HEK293 (cell line): ENCODE measurements around the gene COX20.

Source experiments
- CTCF ChIA-PET: fragments of 350-600 bp; formaldehyde crosslinking; extraction: SDS; loops from one replicate; lab custom pipeline; 2021; ENCODE audit warnings: antibody characterized with exemption; lab: Yijun Ruan, JAX
- POLR2A ChIA-PET: fragments of 300-600 bp; formaldehyde crosslinking; extraction: SDS; loops from one replicate; lab custom pipeline; 2020; ENCODE audit warnings: antibody characterized with exemption, inconsistent platforms; lab: Yijun Ruan, JAX
- H3K27ac ChIP-seq: fragments of 200-500 bp; sonication (Bioruptor generic); 2 replicates; pipeline ENCODE4 v1.5.1; 2014; ENCODE audit warnings: low read depth, low read length, control low read depth, inconsistent platforms; ENCODE audit errors: extremely low read depth
- H3K36me3 ChIP-seq, 2 experiments: fragments of 200-500 bp in 1 of 2; sonication (Bioruptor generic) in 1 of 2; 1 replicate in 1 of 2; 2 replicates in 1 of 2; pipeline ENCODE4 v1.5.1; 2014 to 2017; ENCODE audit warnings: inconsistent platforms in 2 of 2, low read length in 2 of 2; ENCODE audit not compliant: control insufficient read depth in 2 of 2, insufficient read depth in 1 of 2
- H3K4me1 ChIP-seq: fragments of 200-500 bp; sonication (Bioruptor generic); 2 replicates; pipeline ENCODE4 v1.5.1; 2014; ENCODE audit warnings: mild to moderate bottlenecking, low read length, inconsistent platforms; ENCODE audit not compliant: control insufficient read depth, insufficient read depth
- H3K4me3 ChIP-seq: 2 replicates; pipeline ENCODE4 v1.5.1; 2011; ENCODE audit warnings: low read depth, mild to moderate bottlenecking, control low read depth, low read length, moderate library complexity
- H3K9me3 ChIP-seq: fragments of 200-500 bp; sonication (Bioruptor generic); 2 replicates; pipeline ENCODE4 v1.5.1; 2014; ENCODE audit warnings: low read depth, low read length, inconsistent platforms; ENCODE audit not compliant: control insufficient read depth, insufficient read depth
- ATF2 ChIP-seq: fragments of 450-650 bp; formaldehyde crosslinking; IDR thresholded peaks from 2 replicates; pipeline ENCODE4 v1.5.1; 2016; ENCODE audit warnings: missing biosample characterization, missing genetic modification characterization, low read depth
- KLF1 ChIP-seq: fragments of 450-650 bp; formaldehyde crosslinking; IDR thresholded peaks from 2 replicates; pipeline ENCODE4 v1.5.1; 2016; ENCODE audit warnings: missing biosample characterization, missing genetic modification characterization
- MYNN ChIP-seq: fragments of 450-650 bp; formaldehyde crosslinking; IDR thresholded peaks from 2 replicates; pipeline ENCODE4 v1.5.1; 2016; ENCODE audit warnings: missing biosample characterization, missing genetic modification characterization, borderline replicate concordance
- TCF7L2 ChIP-seq: IDR thresholded peaks from 2 replicates; pipeline ENCODE4 v1.6.1; 2011; ENCODE audit warnings: low read depth, mild to moderate bottlenecking, inconsistent platforms, low read length, moderate library complexity, borderline replicate concordance
- YY2 ChIP-seq: fragments of 450-650 bp; formaldehyde crosslinking; IDR thresholded peaks from 2 replicates; pipeline ENCODE4 v1.5.1; 2016; ENCODE audit warnings: missing biosample characterization, missing genetic modification characterization
- ZBTB20 ChIP-seq: fragments of 450-650 bp; formaldehyde crosslinking; IDR thresholded peaks from 2 replicates; pipeline ENCODE4 v1.5.1; 2016; ENCODE audit warnings: missing biosample characterization, missing genetic modification characterization
- ZNF10 ChIP-seq: fragments of 450-650 bp; formaldehyde crosslinking; IDR thresholded peaks from 2 replicates; pipeline ENCODE4 v1.5.1; 2017; ENCODE audit warnings: missing biosample characterization, missing genetic modification characterization
- ZNF146 ChIP-seq: fragments of 450-650 bp; formaldehyde crosslinking; IDR thresholded peaks from 2 replicates; pipeline ENCODE4 v1.5.1; 2016; ENCODE audit warnings: missing biosample characterization, missing genetic modification characterization
- ZNF19 ChIP-seq: fragments of 450-650 bp; formaldehyde crosslinking; IDR thresholded peaks from 2 replicates; pipeline ENCODE4; 2016; ENCODE audit warnings: missing biosample characterization, missing genetic modification characterization, low read depth
- ZNF302 ChIP-seq: fragments of 450-650 bp; formaldehyde crosslinking; IDR thresholded peaks from 2 replicates; pipeline ENCODE4 v1.5.1; 2016; ENCODE audit warnings: missing biosample characterization, missing genetic modification characterization, low read depth
- ZNF426 ChIP-seq: fragments of 450-650 bp; formaldehyde crosslinking; IDR thresholded peaks from 2 replicates; pipeline ENCODE4 v1.5.1; 2017; ENCODE audit warnings: missing biosample characterization, missing genetic modification characterization, mild to moderate bottlenecking, inconsistent platforms, moderate library complexity
- ZNF510 ChIP-seq: fragments of 450-650 bp; formaldehyde crosslinking; IDR thresholded peaks from 2 replicates; pipeline ENCODE4 v1.5.1; 2018; ENCODE audit warnings: mild to moderate bottlenecking, missing genetic modification characterization, missing biosample characterization; ENCODE audit not compliant: insufficient replicate concordance
- ZNF514 ChIP-seq: fragments of 450-650 bp; formaldehyde crosslinking; IDR thresholded peaks from 2 replicates; pipeline ENCODE4 v1.5.1; 2016; ENCODE audit warnings: missing biosample characterization, missing genetic modification characterization
- ZNF521 ChIP-seq: fragments of 450-650 bp; formaldehyde crosslinking; IDR thresholded peaks from 2 replicates; pipeline ENCODE4 v1.5.1; 2017; ENCODE audit warnings: missing biosample characterization, mild to moderate bottlenecking, missing genetic modification characterization
- ZNF621 ChIP-seq: fragments of 450-650 bp; formaldehyde crosslinking; IDR thresholded peaks from 2 replicates; pipeline ENCODE4 v1.5.1; 2017; ENCODE audit warnings: missing biosample characterization, missing genetic modification characterization
- ZNF658 ChIP-seq: fragments of 450-650 bp; formaldehyde crosslinking; IDR thresholded peaks from 2 replicates; pipeline ENCODE4; 2016; ENCODE audit warnings: missing biosample characterization, missing genetic modification characterization
- ZNF776 ChIP-seq: fragments of 450-650 bp; formaldehyde crosslinking; IDR thresholded peaks from 2 replicates; pipeline ENCODE4 v1.5.0; 2017; ENCODE audit warnings: missing biosample characterization, missing genetic modification characterization, borderline replicate concordance
- TF ChIP-seq, protein P1 (sequence below): fragments of 450-650 bp; formaldehyde crosslinking; IDR thresholded peaks from 2 replicates; pipeline ENCODE4 v1.5.1; 2016; ENCODE audit warnings: missing biosample characterization, missing genetic modification characterization
- TF ChIP-seq, protein P2 (sequence below): fragments of 450-650 bp; formaldehyde crosslinking; IDR thresholded peaks from 2 replicates; pipeline ENCODE4 v1.5.1; 2016; ENCODE audit warnings: missing biosample characterization, missing genetic modification characterization

Gene COX20

GRCh38 chr1:244788493-244789275 lies 46.8 kb upstream of the COX20 start:
- Histone ChIP-seq H3K4me1 (no peaks in the 10 kb centered on the region), H3K4me3 (no peak overlapping the region), H3K9me3 (no peaks in the 10 kb centered on the region), H3K27ac (no peak overlapping the region), H3K36me3 (no peaks in the 10 kb centered on the region)
- ChIA-PET CTCF (interaction anchor here (0.5 to 3.1 kb wide), 4 partner anchors 9 to 520 kb away, joined by 3 to 11 read pairs (median 4); no protein-coding TSS in a partner anchor), POLR2A (no interaction called here)
- no peak for TF ChIP-seq ZNF19 (tag by site-specific recombination)
- no peak for TF ChIP-seq ZNF510 (tag by site-specific recombination)
- no peak for TF ChIP-seq ZNF621 (tag by site-specific recombination)
- TF ChIP-seq ZNF776 (tag by site-specific recombination), result no peak
- TF ChIP-seq, protein P1, sequence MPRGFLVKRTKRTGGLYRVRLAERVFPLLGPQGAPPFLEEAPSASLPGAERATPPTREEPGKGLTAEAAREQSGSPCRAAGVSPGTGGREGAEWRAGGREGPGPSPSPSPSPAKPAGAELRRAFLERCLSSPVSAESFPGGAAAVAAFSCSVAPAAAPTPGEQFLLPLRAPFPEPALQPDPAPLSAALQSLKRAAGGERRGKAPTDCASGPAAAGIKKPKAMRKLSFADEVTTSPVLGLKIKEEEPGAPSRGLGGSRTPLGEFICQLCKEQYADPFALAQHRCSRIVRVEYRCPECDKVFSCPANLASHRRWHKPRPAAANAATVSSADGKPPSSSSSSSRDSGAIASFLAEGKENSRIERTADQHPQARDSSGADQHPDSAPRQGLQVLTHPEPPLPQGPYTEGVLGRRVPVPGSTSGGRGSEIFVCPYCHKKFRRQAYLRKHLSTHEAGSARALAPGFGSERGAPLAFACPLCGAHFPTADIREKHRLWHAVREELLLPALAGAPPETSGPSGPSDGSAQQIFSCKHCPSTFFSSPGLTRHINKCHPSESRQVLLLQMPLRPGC (tag by site-specific recombination), result no peak
- no peak for TF ChIP-seq YY2 (tag by site-specific recombination)
- TF ChIP-seq ZNF658 (tag by site-specific recombination), result no peak
- TF ChIP-seq ZNF146, result no peak
- TF ChIP-seq ZNF514, result no peak
- no peak for TF ChIP-seq ZNF521 (tag by site-specific recombination)
- no peak for TF ChIP-seq ZNF302 (tag by site-specific recombination)
- no peak for TF ChIP-seq KLF1 (tag by site-specific recombination)
- no peak for TF ChIP-seq ATF2 (tag by site-specific recombination)
- TF ChIP-seq ZNF10, result no peak
- TF ChIP-seq, protein P2, sequence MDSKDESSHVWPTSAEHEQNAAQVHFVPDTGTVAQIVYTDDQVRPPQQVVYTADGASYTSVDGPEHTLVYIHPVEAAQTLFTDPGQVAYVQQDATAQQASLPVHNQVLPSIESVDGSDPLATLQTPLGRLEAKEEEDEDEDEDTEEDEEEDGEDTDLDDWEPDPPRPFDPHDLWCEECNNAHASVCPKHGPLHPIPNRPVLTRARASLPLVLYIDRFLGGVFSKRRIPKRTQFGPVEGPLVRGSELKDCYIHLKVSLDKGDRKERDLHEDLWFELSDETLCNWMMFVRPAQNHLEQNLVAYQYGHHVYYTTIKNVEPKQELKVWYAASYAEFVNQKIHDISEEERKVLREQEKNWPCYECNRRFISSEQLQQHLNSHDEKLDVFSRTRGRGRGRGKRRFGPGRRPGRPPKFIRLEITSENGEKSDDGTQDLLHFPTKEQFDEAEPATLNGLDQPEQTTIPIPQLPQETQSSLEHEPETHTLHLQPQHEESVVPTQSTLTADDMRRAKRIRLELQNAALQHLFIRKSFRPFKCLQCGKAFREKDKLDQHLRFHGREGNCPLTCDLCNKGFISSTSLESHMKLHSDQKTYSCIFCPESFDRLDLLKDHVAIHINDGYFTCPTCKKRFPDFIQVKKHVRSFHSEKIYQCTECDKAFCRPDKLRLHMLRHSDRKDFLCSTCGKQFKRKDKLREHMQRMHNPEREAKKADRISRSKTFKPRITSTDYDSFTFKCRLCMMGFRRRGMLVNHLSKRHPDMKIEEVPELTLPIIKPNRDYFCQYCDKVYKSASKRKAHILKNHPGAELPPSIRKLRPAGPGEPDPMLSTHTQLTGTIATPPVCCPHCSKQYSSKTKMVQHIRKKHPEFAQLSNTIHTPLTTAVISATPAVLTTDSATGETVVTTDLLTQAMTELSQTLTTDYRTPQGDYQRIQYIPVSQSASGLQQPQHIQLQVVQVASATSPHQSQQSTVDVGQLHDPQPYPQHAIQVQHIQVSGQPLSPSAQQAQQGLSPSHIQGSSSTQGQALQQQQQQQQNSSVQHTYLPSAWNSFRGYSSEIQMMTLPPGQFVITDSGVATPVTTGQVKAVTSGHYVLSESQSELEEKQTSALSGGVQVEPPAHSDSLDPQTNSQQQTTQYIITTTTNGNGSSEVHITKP (tag by site-specific recombination), result no peak
- no peak for TF ChIP-seq ZBTB20 (tag by site-specific recombination)
- no peak for TF ChIP-seq TCF7L2
- TF ChIP-seq ZNF426, result no peak

DNA sequence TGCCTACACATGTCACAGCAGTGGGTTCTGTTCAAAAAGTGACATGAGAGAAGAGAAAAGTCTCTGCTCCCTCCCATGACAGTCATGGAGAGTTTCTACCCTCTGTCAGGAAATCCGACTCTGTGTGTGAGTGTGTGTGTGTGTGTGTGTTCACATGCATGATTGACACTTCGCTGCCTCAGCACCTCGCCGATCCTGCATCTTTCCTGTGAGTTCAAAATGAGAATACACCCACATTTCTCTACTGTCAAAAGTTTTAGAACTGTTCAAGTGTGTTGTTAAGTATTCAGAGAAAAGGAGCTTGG lies 46.2 kb upstream of the COX20 start:
- H3K36me3 ChIP-seq, result no peaks in the 10 kb centered on the region
- H3K4me1 ChIP-seq, result no peaks in the 10 kb centered on the region
- no peaks in the 10 kb centered on the region for H3K9me3 ChIP-seq
- no peak overlapping the region for H3K27ac ChIP-seq
- no peak overlapping the region for H3K4me3 ChIP-seq
- ChIA-PET POLR2A (no interaction called here), CTCF (interaction anchor here (0.5 to 3.1 kb wide), 4 partner anchors 9 to 520 kb away, joined by 3 to 11 read pairs (median 4); no protein-coding TSS in a partner anchor)
- TF ChIP-seq MYNN (tag by site-specific recombination), result no peak
